ENCODE results near the gene NPR1.
"Not testable (repeated sequence)": the region's sequence is repeated elsewhere in the genome, so short reads cannot be mapped to it uniquely, and the experiment has no call there.

Gene NPR1

GRCh38 chr1:153658400-153659174 lies 19.9 kb upstream of the NPR1 start, which contains the start of gene SNAPIN:
Gene SNAPIN (plus strand): TSS chr1:153658703. CDS start chr1:153658744, 41 bp downstream.
- H3K27me3 ChIP-seq (ENCODE audit: insufficient read depth, low read length) = no peaks in the 10 kb centered on the region

DNA sequence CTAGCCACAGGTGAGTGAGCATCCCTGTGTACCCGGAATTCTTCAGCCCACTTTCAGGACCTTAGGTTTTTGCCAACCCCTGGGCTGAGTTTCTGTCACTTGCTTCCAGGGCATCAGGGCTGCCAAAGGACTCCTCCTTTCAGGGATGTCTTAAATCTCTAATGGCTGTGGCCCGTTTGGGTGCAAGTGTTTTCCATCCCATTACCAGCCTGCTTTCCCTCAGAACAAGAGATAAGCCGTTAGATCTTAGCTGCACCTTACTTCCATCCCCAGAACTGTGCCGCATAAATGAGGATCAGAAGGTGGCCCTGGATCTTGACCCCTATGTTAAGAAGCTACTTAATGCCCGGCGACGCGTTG lies 19.3 kb upstream of the NPR1 start:
- H3K4me1 ChIP-seq (ENCODE audit: insufficient read depth, low read length) = peaks cover 14% of the 10 kb centered on the region
- H3K4me3 ChIP-seq (ENCODE audit: low read length) = peak overlapping the region; percentile 90
- H3K9me3 ChIP-seq (ENCODE audit: low read length) = no peaks in the 10 kb centered on the region
- H2AFZ ChIP-seq (ENCODE audit: low read depth, low read length) = no peak overlapping the region
- H3K27me3 ChIP-seq (ENCODE audit: insufficient read depth, low read length) = no peaks in the 10 kb centered on the region
- peaks cover 36% of the 10 kb centered on the region for H3K36me3 ChIP-seq (ENCODE audit: insufficient read depth, low read length)

More at GRCh38 chr1:153658400-153659174, 19.9 kb upstream of the NPR1 start, which contains the start of gene SNAPIN:
- Histone ChIP-seq H3K36me3 (ENCODE audit: insufficient read depth, low read length) (peaks cover 31% of the 10 kb centered on the region), H3K9me3 (ENCODE audit: low read length) (no peaks in the 10 kb centered on the region), H3K4me3 (ENCODE audit: low read length) (peak within 1 kb of the TSS; percentile 90), H2AFZ (ENCODE audit: low read depth, low read length) (peak within 1 kb of the TSS; percentile 94), H3K4me1 (ENCODE audit: insufficient read depth, low read length) (peaks cover 14% of the 10 kb centered on the region)

DNA sequence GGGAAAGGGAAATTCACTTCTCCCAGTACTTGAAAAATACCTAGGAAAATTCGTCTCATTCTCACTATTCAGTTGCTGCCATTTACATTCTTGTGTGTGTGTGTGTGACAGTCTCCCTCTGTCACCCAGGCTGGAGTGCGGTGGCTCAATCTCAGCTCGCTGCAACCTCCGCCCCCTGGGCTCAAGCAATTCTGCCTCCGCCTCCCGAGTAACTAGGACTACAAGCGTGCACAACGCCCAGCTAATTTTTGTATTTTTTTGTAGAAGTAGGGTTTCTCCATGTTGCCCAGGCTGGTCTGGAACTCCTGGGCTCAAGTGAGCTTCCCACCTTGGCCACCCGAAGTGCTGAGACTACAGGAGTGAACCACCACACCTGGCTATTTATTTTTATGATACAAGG lies 18.8 kb upstream of the NPR1 start:
- Histone ChIP-seq H3K9me3 (ENCODE audit: low read length) (no peaks in the 10 kb centered on the region), H2AFZ (ENCODE audit: low read depth, low read length) (no peak overlapping the region), H3K36me3 (ENCODE audit: insufficient read depth, low read length) (peaks cover 41% of the 10 kb centered on the region), H3K27me3 (ENCODE audit: insufficient read depth, low read length) (no peaks in the 10 kb centered on the region), H3K4me1 (ENCODE audit: insufficient read depth, low read length) (peaks cover 14% of the 10 kb centered on the region), H3K4me3 (ENCODE audit: low read length) (peak overlapping the region; percentile 90)

DNA sequence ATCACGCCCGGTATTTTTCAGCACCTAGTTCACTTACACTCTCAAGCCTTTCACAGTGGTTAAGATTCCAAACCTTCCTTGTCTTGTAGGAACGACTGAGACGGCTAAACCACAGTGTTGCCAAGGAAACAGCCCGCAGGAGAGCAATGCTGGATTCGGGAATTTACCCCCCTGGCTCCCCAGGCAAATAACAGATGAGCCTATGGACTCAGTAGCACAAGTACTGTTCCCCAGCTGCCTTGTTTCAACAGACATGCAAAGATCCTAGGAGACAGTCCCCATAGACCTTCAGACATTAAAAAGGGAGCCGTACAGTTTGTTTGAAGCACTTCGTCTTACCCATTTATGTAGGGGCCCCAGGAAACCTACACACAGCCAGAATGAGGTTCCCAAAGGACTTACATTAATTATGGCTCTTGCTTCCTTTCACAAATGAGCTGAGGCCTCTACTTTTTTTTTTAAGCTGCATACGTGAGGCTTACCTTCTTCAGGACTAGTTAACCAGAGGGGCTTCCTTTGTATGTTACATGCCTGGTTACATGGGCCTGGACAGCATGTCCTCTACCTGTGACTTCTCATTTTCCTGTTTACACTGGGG lies 17.3 kb upstream of the NPR1 start:
- Histone ChIP-seq H3K9me3 (ENCODE audit: low read length) (no peaks in the 10 kb centered on the region), H3K36me3 (ENCODE audit: insufficient read depth, low read length) (peaks cover 57% of the 10 kb centered on the region), H3K27me3 (ENCODE audit: insufficient read depth, low read length) (no peaks in the 10 kb centered on the region), H3K4me1 (ENCODE audit: insufficient read depth, low read length) (peaks cover 14% of the 10 kb centered on the region), H2AFZ (ENCODE audit: low read depth, low read length) (no peak overlapping the region), H3K4me3 (ENCODE audit: low read length) (no peak overlapping the region)

- H3K36me3 ChIP-seq (ENCODE audit: insufficient read depth, low read length) = peaks cover 67% of the 10 kb centered on the region
- no peak overlapping the region for H3K4me3 ChIP-seq (ENCODE audit: low read length)
- no peaks in the 10 kb centered on the region for H3K27me3 ChIP-seq (ENCODE audit: insufficient read depth, low read length)
- no peaks in the 10 kb centered on the region for H3K9me3 ChIP-seq (ENCODE audit: low read length)
- H3K4me1 ChIP-seq (ENCODE audit: insufficient read depth, low read length) = peaks cover 14% of the 10 kb centered on the region
- H2AFZ ChIP-seq (ENCODE audit: low read depth, low read length) = no peak overlapping the region
Observed at GRCh38 chr1:153662269-153662668, 16.2 kb upstream of the NPR1 start.

DNA sequence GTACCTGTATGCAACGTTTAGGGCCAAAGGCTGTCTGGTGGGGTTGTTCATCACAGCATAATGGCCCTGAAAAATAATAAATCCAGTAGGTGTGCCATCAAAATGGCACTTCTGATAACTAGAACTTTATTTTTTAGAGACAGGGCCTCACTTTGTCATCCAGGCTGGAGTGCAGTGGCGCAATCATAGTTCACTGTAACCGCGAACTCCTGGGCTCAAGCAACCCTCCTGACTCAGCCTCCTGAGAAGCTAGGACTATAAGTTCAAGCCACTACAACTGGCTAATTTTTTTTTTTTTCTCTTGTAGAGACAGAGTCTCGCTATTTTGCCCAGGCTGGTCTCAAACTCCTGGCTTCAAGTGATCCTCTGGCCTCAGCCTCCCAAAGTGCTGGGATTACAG lies 15.3 kb upstream of the NPR1 start:
- H3K36me3 ChIP-seq (ENCODE audit: insufficient read depth, low read length) = peaks cover 77% of the 10 kb centered on the region
- no peaks in the 10 kb centered on the region for H3K9me3 ChIP-seq (ENCODE audit: low read length)
- H3K4me1 ChIP-seq (ENCODE audit: insufficient read depth, low read length) = peaks cover 14% of the 10 kb centered on the region

GRCh38 chr1:153667439-153667838 lies 11.0 kb upstream of the NPR1 start:
- no peak overlapping the region for H3K4me3 ChIP-seq (ENCODE audit: low read length)
- peaks cover 14% of the 10 kb centered on the region for H3K4me1 ChIP-seq (ENCODE audit: insufficient read depth, low read length)
- H2AFZ ChIP-seq (ENCODE audit: low read depth, low read length) = no peak overlapping the region
- H3K36me3 ChIP-seq (ENCODE audit: insufficient read depth, low read length) = peaks cover 75% of the 10 kb centered on the region
- no peaks in the 10 kb centered on the region for H3K27me3 ChIP-seq (ENCODE audit: insufficient read depth, low read length)
- H3K9me3 ChIP-seq (ENCODE audit: low read length) = no peaks in the 10 kb centered on the region

More for the DNA sequence above, 15.3 kb upstream of the NPR1 start:
- H3K4me3 ChIP-seq (ENCODE audit: low read length) = no peak overlapping the region
- H2AFZ ChIP-seq (ENCODE audit: low read depth, low read length) = no peak overlapping the region
- H3K27me3 ChIP-seq (ENCODE audit: insufficient read depth, low read length) = no peaks in the 10 kb centered on the region

- not testable (repeated sequence) for H3K27me3 ChIP-seq (ENCODE audit: insufficient read depth, low read length); H3K9me3 ChIP-seq (ENCODE audit: low read length); H3K4me3 ChIP-seq (ENCODE audit: low read length); H2AFZ ChIP-seq (ENCODE audit: low read depth, low read length)
- Histone ChIP-seq H3K4me1 (ENCODE audit: insufficient read depth, low read length) (peaks cover 14% of the 10 kb centered on the region), H3K36me3 (ENCODE audit: insufficient read depth, low read length) (peaks cover 63% of the 10 kb centered on the region)
Observed at GRCh38 chr1:153668672-153669071, 9.8 kb upstream of the NPR1 start.

DNA sequence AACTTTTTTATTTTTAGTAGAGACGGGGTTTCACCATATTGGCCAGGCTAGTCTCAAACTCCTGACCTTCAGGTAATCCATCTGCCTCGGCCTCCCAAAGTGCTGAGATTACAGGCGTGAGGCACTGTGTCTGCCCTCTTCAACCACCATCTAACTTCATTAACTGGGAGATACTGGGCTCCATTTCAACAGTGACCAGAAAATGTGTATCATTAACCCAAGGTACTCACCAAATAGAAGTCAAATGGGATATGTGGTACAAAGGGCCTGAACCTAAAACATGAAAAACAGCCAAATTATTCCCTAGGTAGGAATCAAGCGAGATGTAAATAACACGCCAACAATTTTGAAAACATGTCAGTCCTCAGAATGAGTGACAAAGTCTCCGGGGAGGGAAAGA lies 8.9 kb upstream of the NPR1 start:
- Histone ChIP-seq H3K9me3 (ENCODE audit: low read length) (no peaks in the 10 kb centered on the region), H3K36me3 (ENCODE audit: insufficient read depth, low read length) (peaks cover 54% of the 10 kb centered on the region), H3K4me1 (ENCODE audit: insufficient read depth, low read length) (peaks cover 14% of the 10 kb centered on the region), H3K4me3 (ENCODE audit: low read length) (peak overlapping the region; percentile 91), H3K27me3 (ENCODE audit: insufficient read depth, low read length) (no peaks in the 10 kb centered on the region), H2AFZ (ENCODE audit: low read depth, low read length) (no peak overlapping the region)

GRCh38 chr1:153670257-153670858 lies 8.1 kb upstream of the NPR1 start:
- H3K9me3 ChIP-seq (ENCODE audit: low read length) = no peaks in the 10 kb centered on the region
- H3K27me3 ChIP-seq (ENCODE audit: insufficient read depth, low read length) = no peaks in the 10 kb centered on the region
- peaks cover 46% of the 10 kb centered on the region for H3K36me3 ChIP-seq (ENCODE audit: insufficient read depth, low read length)
- no peak overlapping the region for H2AFZ ChIP-seq (ENCODE audit: low read depth, low read length)
- H3K4me3 ChIP-seq (ENCODE audit: low read length) = peak overlapping the region; percentile 91
- H3K4me1 ChIP-seq (ENCODE audit: insufficient read depth, low read length) = peaks cover 14% of the 10 kb centered on the region

DNA sequence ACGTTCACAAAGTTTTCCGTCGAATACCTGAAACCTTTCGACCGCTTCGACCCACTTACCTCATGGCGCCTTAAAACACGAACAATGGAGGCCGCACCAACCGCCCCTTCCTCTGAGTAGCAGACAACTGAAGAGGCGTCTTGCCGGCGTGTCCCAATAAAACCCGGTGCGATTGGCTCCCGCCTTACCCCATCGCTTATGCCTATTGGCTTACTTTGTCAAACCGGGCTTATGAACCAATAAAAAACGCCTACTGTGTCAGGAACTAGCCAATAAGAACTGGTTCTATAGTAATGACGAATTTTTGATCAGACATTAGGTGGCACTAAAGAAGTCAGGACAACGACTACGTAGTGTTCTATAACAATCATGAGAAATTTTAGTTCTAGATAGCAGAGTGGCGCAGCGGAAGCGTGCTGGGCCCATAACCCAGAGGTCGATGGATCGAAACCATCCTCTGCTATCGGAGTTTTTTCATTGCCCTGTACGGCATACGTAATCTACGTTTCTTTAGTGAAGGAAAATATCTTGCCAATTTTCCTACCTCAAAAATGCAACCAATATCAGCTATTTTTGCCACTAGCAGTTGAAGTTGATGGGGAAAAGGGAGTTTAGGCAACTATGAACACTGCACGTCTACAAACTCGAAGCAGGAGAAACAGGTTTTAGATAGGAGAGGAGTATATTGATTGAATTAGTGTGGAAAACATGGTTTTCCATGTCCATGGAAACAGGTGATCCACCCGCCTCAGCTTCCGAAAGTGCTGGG lies 7.4 kb upstream of the NPR1 start, which contains the start of gene ILF2:
ILF2 (minus strand) TSS at position 135 of the 769 bp plus-strand sequence; CDS start at position 64, 71 bp downstream.
- Histone ChIP-seq H3K36me3 (ENCODE audit: insufficient read depth, low read length) (peaks cover 39% of the 10 kb centered on the region), H3K4me3 (ENCODE audit: low read length) (peak within 1 kb of the TSS; percentile 91), H2AFZ (ENCODE audit: low read depth, low read length) (peak within 1 kb of the TSS; percentile 91), H3K9me3 (ENCODE audit: low read length) (no peaks in the 10 kb centered on the region), H3K27me3 (ENCODE audit: insufficient read depth, low read length) (no peaks in the 10 kb centered on the region), H3K4me1 (ENCODE audit: insufficient read depth, low read length) (peaks cover 14% of the 10 kb centered on the region)

DNA sequence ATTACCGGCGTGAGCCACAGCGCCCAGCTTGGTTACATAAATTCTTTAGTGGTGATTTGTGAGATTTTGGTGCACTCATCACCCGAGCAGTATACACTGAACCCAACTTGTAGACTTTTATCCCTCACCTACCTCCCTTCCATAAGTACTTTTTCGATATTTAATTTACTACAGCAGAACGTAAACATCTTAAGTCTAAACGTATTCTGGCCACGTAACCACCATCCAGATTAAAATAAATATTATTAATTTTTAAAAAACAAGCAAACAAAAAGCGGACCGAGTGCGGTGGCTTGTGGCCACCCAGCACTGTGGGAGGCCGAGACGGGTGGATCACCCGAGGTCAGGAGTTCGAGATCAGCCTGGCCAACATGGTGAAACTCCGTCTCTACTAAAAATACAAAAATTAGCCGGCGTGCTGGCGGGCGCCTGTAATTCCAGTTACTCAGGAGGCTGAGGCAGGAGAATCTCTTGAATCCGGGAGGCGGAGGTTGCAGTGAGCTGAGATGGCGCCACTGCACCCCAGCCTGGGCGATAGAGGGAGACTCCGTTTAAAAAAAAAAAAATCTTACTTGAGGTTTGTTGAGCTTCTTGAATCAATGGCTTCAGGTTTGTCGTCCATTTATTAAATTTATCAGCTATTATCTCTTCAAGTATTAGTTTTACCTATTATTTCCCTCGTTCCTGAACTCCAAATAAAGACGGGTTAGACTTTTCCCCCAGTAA lies 6.7 kb upstream of the NPR1 start:
- peaks cover 14% of the 10 kb centered on the region for H3K4me1 ChIP-seq (ENCODE audit: insufficient read depth, low read length)
- H3K9me3 ChIP-seq (ENCODE audit: low read length); H3K27me3 ChIP-seq (ENCODE audit: insufficient read depth, low read length): not testable (repeated sequence)
- H2AFZ ChIP-seq (ENCODE audit: low read depth, low read length) = peak overlapping the region; percentile 91
- peaks cover 32% of the 10 kb centered on the region for H3K36me3 ChIP-seq (ENCODE audit: insufficient read depth, low read length)
- H3K4me3 ChIP-seq (ENCODE audit: low read length) = peak overlapping the region; percentile 56
